Liver (tissue), 3 donors: Measurements from ENCODE around the gene ROBO2.

Source experiments
- EGR1 ChIP-seq, 2 donors: IDR thresholded peaks; 2 replicates each; pipeline ENCODE4 v1.6.1; 2016 to 2018; ENCODE audit warnings: antibody characterized with exemption in 2 of 2, low read depth in 2 of 2
- FOXA1 ChIP-seq: IDR thresholded peaks from 2 replicates; pipeline ENCODE4 v1.6.1; 2016; ENCODE audit warnings: antibody characterized with exemption
- HNF4A ChIP-seq, 2 donors: conservative IDR thresholded peaks; 2 replicates each; pipeline ENCODE4 v1.6.1; 2016; ENCODE audit warnings: antibody characterized with exemption in 2 of 2, mild to moderate bottlenecking in 2 of 2
- JUND ChIP-seq, 2 donors: IDR thresholded peaks; 2 replicates each; pipeline ENCODE4 v1.6.1; 2016; ENCODE audit warnings: antibody characterized with exemption in 2 of 2
- RAD21 ChIP-seq, 2 donors: IDR thresholded peaks; 2 replicates each; pipeline ENCODE4 v1.6.1; 2016; ENCODE audit warnings: antibody characterized with exemption in 2 of 2, mild to moderate bottlenecking in 2 of 2
- RXRA ChIP-seq, 2 donors: IDR thresholded peaks; 2 replicates each; pipeline ENCODE4 v1.6.1; 2017 to 2018; ENCODE audit warnings: antibody characterized with exemption in 2 of 2, mild to moderate bottlenecking in 1 of 2
- SP1 ChIP-seq: IDR thresholded peaks from 2 replicates; pipeline ENCODE4 v1.6.1; 2018; ENCODE audit warnings: antibody characterized with exemption, mild to moderate bottlenecking
- TAF1 ChIP-seq: conservative IDR thresholded peaks from 2 replicates; pipeline ENCODE4 v1.6.1; 2016; ENCODE audit warnings: antibody characterized with exemption, mild to moderate bottlenecking
- YY1 ChIP-seq: IDR thresholded peaks from 2 replicates; pipeline ENCODE4 v1.6.1; 2016; ENCODE audit warnings: antibody characterized with exemption, mild to moderate bottlenecking
- TF ChIP-seq, protein P1 (sequence below): fragments of 150-350 bp; IDR thresholded peaks from 2 replicates; pipeline ENCODE4 v1.5.1; 2017; ENCODE audit warnings: improper control_type of control experiment, low read depth, low read length; ENCODE audit not compliant: missing input control
- TF ChIP-seq, protein P2 (sequence below): IDR thresholded peaks from 2 replicates; pipeline ENCODE4 v1.6.1; 2016; ENCODE audit warnings: antibody characterized with exemption, mild to moderate bottlenecking
- TF ChIP-seq, protein P3 (sequence below): IDR thresholded peaks from 2 replicates; pipeline ENCODE4 v1.6.1; 2016; ENCODE audit warnings: antibody characterized with exemption
- TF ChIP-seq, protein P4 (sequence below): IDR thresholded peaks from 2 replicates; pipeline ENCODE4 v1.6.1; 2016; ENCODE audit warnings: antibody characterized with exemption
- TF ChIP-seq, protein P5 (sequence below): IDR thresholded peaks from 2 replicates; pipeline ENCODE4 v1.6.1; 2016; ENCODE audit warnings: antibody characterized with exemption
- donor health status: healthy.
- donor health status: healthy.

DNA sequence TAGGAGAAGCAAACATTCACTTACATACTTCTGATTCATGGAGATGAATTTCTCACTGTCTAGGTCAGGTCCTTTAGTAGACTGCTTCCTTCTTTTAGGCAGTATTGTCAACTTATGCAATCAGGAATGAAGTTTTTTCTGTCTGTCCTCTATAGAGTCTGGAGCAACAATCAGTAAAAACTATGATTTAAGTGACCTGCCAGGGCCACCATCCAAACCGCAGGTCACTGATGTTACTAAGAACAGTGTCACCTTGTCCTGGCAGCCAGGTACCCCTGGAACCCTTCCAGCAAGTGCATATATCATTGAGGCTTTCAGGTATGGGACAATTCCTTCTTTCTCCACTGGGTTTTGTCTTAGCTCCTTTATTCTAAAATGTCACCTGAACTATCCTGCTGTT lies 523.1 kb downstream of the ROBO2 start:
- TF ChIP-seq, protein P1, sequence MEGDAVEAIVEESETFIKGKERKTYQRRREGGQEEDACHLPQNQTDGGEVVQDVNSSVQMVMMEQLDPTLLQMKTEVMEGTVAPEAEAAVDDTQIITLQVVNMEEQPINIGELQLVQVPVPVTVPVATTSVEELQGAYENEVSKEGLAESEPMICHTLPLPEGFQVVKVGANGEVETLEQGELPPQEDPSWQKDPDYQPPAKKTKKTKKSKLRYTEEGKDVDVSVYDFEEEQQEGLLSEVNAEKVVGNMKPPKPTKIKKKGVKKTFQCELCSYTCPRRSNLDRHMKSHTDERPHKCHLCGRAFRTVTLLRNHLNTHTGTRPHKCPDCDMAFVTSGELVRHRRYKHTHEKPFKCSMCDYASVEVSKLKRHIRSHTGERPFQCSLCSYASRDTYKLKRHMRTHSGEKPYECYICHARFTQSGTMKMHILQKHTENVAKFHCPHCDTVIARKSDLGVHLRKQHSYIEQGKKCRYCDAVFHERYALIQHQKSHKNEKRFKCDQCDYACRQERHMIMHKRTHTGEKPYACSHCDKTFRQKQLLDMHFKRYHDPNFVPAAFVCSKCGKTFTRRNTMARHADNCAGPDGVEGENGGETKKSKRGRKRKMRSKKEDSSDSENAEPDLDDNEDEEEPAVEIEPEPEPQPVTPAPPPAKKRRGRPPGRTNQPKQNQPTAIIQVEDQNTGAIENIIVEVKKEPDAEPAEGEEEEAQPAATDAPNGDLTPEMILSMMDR, result no peak
- no peak for TF ChIP-seq SP1
- TF ChIP-seq, protein P2, sequence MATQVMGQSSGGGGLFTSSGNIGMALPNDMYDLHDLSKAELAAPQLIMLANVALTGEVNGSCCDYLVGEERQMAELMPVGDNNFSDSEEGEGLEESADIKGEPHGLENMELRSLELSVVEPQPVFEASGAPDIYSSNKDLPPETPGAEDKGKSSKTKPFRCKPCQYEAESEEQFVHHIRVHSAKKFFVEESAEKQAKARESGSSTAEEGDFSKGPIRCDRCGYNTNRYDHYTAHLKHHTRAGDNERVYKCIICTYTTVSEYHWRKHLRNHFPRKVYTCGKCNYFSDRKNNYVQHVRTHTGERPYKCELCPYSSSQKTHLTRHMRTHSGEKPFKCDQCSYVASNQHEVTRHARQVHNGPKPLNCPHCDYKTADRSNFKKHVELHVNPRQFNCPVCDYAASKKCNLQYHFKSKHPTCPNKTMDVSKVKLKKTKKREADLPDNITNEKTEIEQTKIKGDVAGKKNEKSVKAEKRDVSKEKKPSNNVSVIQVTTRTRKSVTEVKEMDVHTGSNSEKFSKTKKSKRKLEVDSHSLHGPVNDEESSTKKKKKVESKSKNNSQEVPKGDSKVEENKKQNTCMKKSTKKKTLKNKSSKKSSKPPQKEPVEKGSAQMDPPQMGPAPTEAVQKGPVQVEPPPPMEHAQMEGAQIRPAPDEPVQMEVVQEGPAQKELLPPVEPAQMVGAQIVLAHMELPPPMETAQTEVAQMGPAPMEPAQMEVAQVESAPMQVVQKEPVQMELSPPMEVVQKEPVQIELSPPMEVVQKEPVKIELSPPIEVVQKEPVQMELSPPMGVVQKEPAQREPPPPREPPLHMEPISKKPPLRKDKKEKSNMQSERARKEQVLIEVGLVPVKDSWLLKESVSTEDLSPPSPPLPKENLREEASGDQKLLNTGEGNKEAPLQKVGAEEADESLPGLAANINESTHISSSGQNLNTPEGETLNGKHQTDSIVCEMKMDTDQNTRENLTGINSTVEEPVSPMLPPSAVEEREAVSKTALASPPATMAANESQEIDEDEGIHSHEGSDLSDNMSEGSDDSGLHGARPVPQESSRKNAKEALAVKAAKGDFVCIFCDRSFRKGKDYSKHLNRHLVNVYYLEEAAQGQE, result no peak
- no peak for TF ChIP-seq YY1
- TF ChIP-seq, protein P3, sequence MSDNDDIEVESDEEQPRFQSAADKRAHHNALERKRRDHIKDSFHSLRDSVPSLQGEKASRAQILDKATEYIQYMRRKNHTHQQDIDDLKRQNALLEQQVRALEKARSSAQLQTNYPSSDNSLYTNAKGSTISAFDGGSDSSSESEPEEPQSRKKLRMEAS, result no peak
- no peak for TF ChIP-seq EGR1 (IDR thresholded peaks at IDR 0.05; ENCODE audit: low read depth in 2 of 2)
- TF ChIP-seq TAF1, result no peak
- TF ChIP-seq, protein P4, sequence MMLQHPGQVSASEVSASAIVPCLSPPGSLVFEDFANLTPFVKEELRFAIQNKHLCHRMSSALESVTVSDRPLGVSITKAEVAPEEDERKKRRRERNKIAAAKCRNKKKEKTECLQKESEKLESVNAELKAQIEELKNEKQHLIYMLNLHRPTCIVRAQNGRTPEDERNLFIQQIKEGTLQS, result no peak
- TF ChIP-seq RAD21 (IDR thresholded peaks at IDR 0.05), result no peak
- TF ChIP-seq JUND (IDR thresholded peaks at IDR 0.05), result no peak
- no peak for TF ChIP-seq FOXA1
- TF ChIP-seq RXRA (IDR thresholded peaks at IDR 0.05), result no peak
- no peak for TF ChIP-seq HNF4A (conservative IDR thresholded peaks at IDR 0.05)
- TF ChIP-seq, protein P5, sequence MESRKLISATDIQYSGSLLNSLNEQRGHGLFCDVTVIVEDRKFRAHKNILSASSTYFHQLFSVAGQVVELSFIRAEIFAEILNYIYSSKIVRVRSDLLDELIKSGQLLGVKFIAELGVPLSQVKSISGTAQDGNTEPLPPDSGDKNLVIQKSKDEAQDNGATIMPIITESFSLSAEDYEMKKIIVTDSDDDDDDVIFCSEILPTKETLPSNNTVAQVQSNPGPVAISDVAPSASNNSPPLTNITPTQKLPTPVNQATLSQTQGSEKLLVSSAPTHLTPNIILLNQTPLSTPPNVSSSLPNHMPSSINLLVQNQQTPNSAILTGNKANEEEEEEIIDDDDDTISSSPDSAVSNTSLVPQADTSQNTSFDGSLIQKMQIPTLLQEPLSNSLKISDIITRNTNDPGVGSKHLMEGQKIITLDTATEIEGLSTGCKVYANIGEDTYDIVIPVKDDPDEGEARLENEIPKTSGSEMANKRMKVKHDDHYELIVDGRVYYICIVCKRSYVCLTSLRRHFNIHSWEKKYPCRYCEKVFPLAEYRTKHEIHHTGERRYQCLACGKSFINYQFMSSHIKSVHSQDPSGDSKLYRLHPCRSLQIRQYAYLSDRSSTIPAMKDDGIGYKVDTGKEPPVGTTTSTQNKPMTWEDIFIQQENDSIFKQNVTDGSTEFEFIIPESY, result no peak
